ENCODE results near the gene CYFIP2. TPM values are rescaled to one million over a fixed set of nuclear protein-coding genes. Genes with fewer than 3 reads are reported as not detected.
A peak's percentile ranks its signal among the peaks of the same experiment; 100 is the strongest.

The CYFIP2 gene
- total and polyA plus RNA-seq, 2 donors from 2014 or later, result 128 to 217 TPM

- Histone ChIP-seq H3K27ac (ENCODE audit: low read depth in 2 of 2, low read length in 2 of 2) (peak overlapping the region; percentile 68 to 73), H3K27me3 (ENCODE audit: control insufficient read depth, insufficient read depth, low read length) (no peaks in the 10 kb centered on the region), H3K9me3 (ENCODE audit: control insufficient read depth in 2 of 3, insufficient read depth in 1 of 3, low read length in 3 of 3) (no peaks in the 10 kb centered on the region), H3K4me3 (ENCODE audit: low read length in 3 of 3) (no peak overlapping the region), H3K9ac (ENCODE audit: low read length in 3 of 3) (peak overlapping the region in 1 of 3 donors; percentile 38), H3K36me3 (ENCODE audit: control insufficient read depth in 2 of 3, insufficient read depth in 3 of 3, low read length in 3 of 3) (peaks cover 0 to 57% (median 23%) of the 10 kb centered on the region in 3 donors), H3K4me1 (ENCODE audit: control insufficient read depth in 2 of 3, insufficient read depth in 2 of 3, low read depth in 1 of 3, low read length in 3 of 3) (peaks cover 0 to 17% (median 12%) of the 10 kb centered on the region in 3 donors)
- FAIRE-seq, result no peak
- intact Hi-C loops (cut with DNase I), result no loop called here
- DNase-seq, result no peak
- TF ChIP-seq CTCF (IDR thresholded peaks at IDR 0.05; ENCODE audit: borderline replicate concordance, extremely low read depth, insufficient read depth), result no peak
These were observed 35.1 kb downstream of the CYFIP2 start for GRCh38 chr5:157301066-157301465.

GRCh38 chr5:157303023-157303422, 37.1 kb downstream of the CYFIP2 start:
- Histone ChIP-seq H3K9me3 (ENCODE audit: control insufficient read depth in 2 of 3, insufficient read depth in 1 of 3, low read length in 3 of 3) (no peaks in the 10 kb centered on the region), H3K36me3 (ENCODE audit: control insufficient read depth in 2 of 3, insufficient read depth in 3 of 3, low read length in 3 of 3) (peaks cover 0 to 48% (median 18%) of the 10 kb centered on the region in 3 donors), H3K27me3 (ENCODE audit: control insufficient read depth, insufficient read depth, low read length) (no peaks in the 10 kb centered on the region), H3K4me1 (ENCODE audit: control insufficient read depth in 2 of 3, insufficient read depth in 2 of 3, low read depth in 1 of 3, low read length in 3 of 3) (peaks cover 0 to 12% (median 11%) of the 10 kb centered on the region in 3 donors), H3K27ac (ENCODE audit: low read depth in 2 of 2, low read length in 2 of 2) (no peak overlapping the region), H3K9ac (ENCODE audit: low read length in 3 of 3) (no peak overlapping the region), H3K4me3 (ENCODE audit: low read length in 3 of 3) (no peak overlapping the region)
- no peak for TF ChIP-seq CTCF (IDR thresholded peaks at IDR 0.05; ENCODE audit: borderline replicate concordance, extremely low read depth, insufficient read depth)
- DNase-seq (no peak), FAIRE-seq (no peak)
- intact Hi-C loops (cut with DNase I), result no loop called here

- peaks cover 0 to 17% (median 14%) of the 10 kb centered on the region in 3 donors for H3K4me1 ChIP-seq (ENCODE audit: control insufficient read depth in 2 of 3, insufficient read depth in 2 of 3, low read depth in 1 of 3, low read length in 3 of 3)
- H3K27me3 ChIP-seq (ENCODE audit: control insufficient read depth, insufficient read depth, low read length), result no peaks in the 10 kb centered on the region
- no peak for FAIRE-seq
- no peak overlapping the region for H3K9ac ChIP-seq (ENCODE audit: low read length in 3 of 3)
- peak; percentile 32 for TF ChIP-seq CTCF (IDR thresholded peaks at IDR 0.05; ENCODE audit: borderline replicate concordance, extremely low read depth, insufficient read depth)
- no peak overlapping the region for H3K4me3 ChIP-seq (ENCODE audit: low read length in 3 of 3)
- H3K36me3 ChIP-seq (ENCODE audit: control insufficient read depth in 2 of 3, insufficient read depth in 3 of 3, low read length in 3 of 3), result peaks cover 0 to 45% (median 18%) of the 10 kb centered on the region in 3 donors
- intact Hi-C loops (cut with DNase I), result no loop called here
- no peak for DNase-seq
- peak overlapping the region; percentile 14 to 16 for H3K27ac ChIP-seq (ENCODE audit: low read depth in 2 of 2, low read length in 2 of 2)
- H3K9me3 ChIP-seq (ENCODE audit: control insufficient read depth in 2 of 3, insufficient read depth in 1 of 3, low read length in 3 of 3), result no peaks in the 10 kb centered on the region
These were observed 37.9 kb downstream of the CYFIP2 start for GRCh38 chr5:157303667-157304327.

Data from kidney (tissue), 14 donors.